HepG2 (cell line): ENCODE data around the gene CD300LF. TPM values are rescaled to one million over a fixed set of nuclear protein-coding genes. Genes with fewer than 3 reads are reported as not detected.
A peak's percentile ranks its signal among the peaks of the same experiment; 100 is the strongest.

Experiments
- CHD2 ChIP-seq: IDR thresholded peaks from 2 replicates; pipeline ENCODE4 v1.6.1; 2011; ENCODE audit warnings: low read depth, low read length, improper control_type of control experiment
- HMGXB3 ChIP-seq: sonication (generic); formaldehyde crosslinking; IDR thresholded peaks from 2 replicates; pipeline ENCODE4 v1.4.0; 2020; ENCODE audit warnings: missing genetic modification reagents, borderline replicate concordance
- MAFF ChIP-seq: IDR thresholded peaks from 2 replicates; pipeline ENCODE4 v1.6.1; 2011; ENCODE audit warnings: low read depth, low read length, improper control_type of control experiment
- PRDM4 ChIP-seq: sonication (generic); formaldehyde crosslinking; IDR thresholded peaks from 2 replicates; pipeline ENCODE4 v1.9.0; 2021; ENCODE audit warnings: missing genetic modification reagents, borderline replicate concordance
- SOX13 ChIP-seq, 3 experiments: fragments of 450-650 bp in 1 of 3; sonication (generic) in 1 of 3; formaldehyde crosslinking in 1 of 3; IDR thresholded peaks in 2 of 3; conservative IDR thresholded peaks in 1 of 3; 2 replicates each; pipeline versions ENCODE4 v1.5.0 to v1.6.1; 2016 to 2020; ENCODE audit warnings: antibody characterized with exemption in 1 of 3, mild to moderate bottlenecking in 1 of 3, missing compliant biosample characterization in 1 of 3, missing genetic modification reagents in 1 of 3, moderate library complexity in 1 of 3
- TOPORS ChIP-seq: sonication (generic); formaldehyde crosslinking; IDR thresholded peaks from 2 replicates; pipeline ENCODE4 v1.8.0; 2023; ENCODE audit warnings: mild to moderate bottlenecking, missing genetic modification reagents
- USF2 ChIP-seq, 2 experiments: sonication (generic) in 1 of 2; formaldehyde crosslinking in 1 of 2; IDR thresholded peaks; 2 replicates each; pipeline versions ENCODE4 v1.5.1 to v1.6.1; 2011 to 2020; ENCODE audit warnings: borderline replicate concordance in 1 of 2, low read depth in 1 of 2, low read length in 1 of 2, mild to moderate bottlenecking in 1 of 2, missing genetic modification reagents in 1 of 2, moderate library complexity in 1 of 2
- XBP1 ChIP-seq: sonication (generic); formaldehyde crosslinking; IDR thresholded peaks from 2 replicates; pipeline ENCODE4 v1.5.0; 2020; ENCODE audit warnings: missing genetic modification reagents
- ZNF878 ChIP-seq: sonication (generic); formaldehyde crosslinking; IDR thresholded peaks from 2 replicates; pipeline ENCODE4 v1.8.1; 2023; ENCODE audit warnings: mild to moderate bottlenecking, missing genetic modification reagents, moderate library complexity
- polyA plus RNA-seq, 8 experiments: library from polyadenylated mRNA; depleted of rRNA in 3 of 8; stranded (reverse) in 7 of 8; unstranded in 1 of 8; fragments of >200 nt; fragmentation: Illumina TruSeq in 4 of 8; extraction: Trizol in 4 of 8; gene quantifications; 2 replicates each; pipeline versions ENCODE4 v1.2.1 to v1.2.3, GENCODE V29; 2011 to 2016; ENCODE audit warnings: low read depth in 4 of 8, missing spikeins in 1 of 8, mixed read lengths in 1 of 8; ENCODE audit not compliant: insufficient read depth in 1 of 8
- total RNA-seq, 5 experiments: library from RNA; depleted of rRNA; stranded (reverse); fragments of >200 nt; fragmentation: Illumina TruSeq; extraction: Trizol; gene quantifications; 2 replicates each; pipeline ENCODE4 v1.2.3, GENCODE V29; 2016; ENCODE audit warnings: low read depth in 1 of 5
- TF ChIP-seq, protein P1 (sequence below): IDR thresholded peaks from 2 replicates; pipeline ENCODE4 v1.6.1; 2016; ENCODE audit warnings: missing biosample characterization, missing genetic modification reagents, low read depth
- TF ChIP-seq, protein P2 (sequence below): sonication (generic); formaldehyde crosslinking; IDR thresholded peaks from 2 replicates; pipeline ENCODE4 v1.4.0; 2020; ENCODE audit warnings: mild to moderate bottlenecking, missing genetic modification reagents

The CD300LF gene
- total and polyA plus RNA-seq, 2 of the 13 experiments (the other 11 are each of a cell fraction or from before 2014, with no cell fraction given): not detected

DNA sequence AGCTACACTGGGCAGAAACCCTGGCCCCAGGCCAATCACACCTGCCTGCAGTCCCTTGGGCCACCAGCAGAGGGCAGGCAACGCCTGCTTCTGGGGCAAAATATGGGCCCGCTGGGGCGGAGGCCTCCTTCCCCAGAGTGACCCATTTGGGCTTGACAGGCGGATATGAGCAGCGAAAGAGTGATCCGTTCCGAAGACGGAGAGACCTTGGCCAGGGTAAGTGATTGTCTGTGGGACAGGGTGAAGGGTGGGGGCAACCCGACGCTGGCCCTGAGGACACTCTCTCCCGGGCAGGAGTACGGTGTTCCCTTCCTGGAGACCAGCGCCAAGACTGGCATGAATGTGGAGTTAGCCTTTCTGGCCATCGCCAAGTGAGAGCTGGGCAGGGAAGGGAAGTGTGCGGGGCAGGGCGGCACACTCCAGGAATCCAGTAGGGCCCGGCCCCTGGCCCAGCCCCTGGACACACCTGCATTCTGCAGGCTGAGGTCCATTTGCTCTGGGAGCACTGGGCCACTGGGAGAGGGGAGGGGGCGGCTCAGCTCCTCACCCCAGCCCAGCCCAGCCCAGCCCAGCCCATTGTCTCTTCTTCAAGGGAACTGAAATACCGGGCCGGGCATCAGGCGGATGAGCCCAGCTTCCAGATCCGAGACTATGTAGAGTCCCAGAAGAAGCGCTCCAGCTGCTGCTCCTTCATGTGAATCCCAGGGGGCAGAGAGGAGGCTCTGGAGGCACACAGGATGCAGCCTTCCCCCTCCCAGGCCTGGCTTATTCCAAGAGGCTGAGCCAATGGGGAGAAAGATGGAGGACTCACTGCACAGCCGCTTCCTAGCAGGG is 32.2 kb upstream of the CD300LF start (continued):
- TF ChIP-seq, protein P1, sequence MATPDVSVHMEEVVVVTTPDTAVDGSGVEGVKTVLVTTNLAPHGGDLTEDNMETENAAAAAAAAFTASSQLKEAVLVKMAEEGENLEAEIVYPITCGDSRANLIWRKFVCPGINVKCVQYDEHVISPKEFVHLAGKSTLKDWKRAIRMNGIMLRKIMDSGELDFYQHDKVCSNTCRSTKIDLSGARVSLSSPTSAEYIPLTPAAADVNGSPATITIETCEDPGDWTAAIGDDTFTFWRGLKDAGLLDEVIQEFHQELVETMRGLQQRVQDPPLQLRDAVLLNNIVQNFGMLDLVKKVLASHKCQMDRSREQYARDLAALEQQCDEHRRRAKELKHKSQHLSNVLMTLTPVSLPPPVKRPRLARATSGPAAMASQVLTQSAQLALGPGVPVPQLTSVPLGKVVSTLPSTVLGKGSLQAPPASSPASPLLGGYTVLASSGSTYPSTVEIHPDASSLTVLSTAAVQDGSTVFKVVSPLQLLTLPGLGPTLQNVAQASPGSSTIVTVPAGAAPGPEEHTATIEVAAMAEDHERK (CRISPR knock-in tag): no peak
- TF ChIP-seq HMGXB3 (CRISPR knock-in tag) (peak; percentile 39; the same call in 1 of the 2 replicates), ZNF878 (CRISPR knock-in tag) (no peak), MAFF (no peak), XBP1 (CRISPR knock-in tag) (no peak), USF2 (IDR thresholded peaks at IDR 0.05; ENCODE audit: low read depth, low read length) (no peak), USF2 (CRISPR knock-in tag; IDR thresholded peaks at IDR 0.05; ENCODE audit: borderline replicate concordance) (no peak), TOPORS (CRISPR knock-in tag) (no peak), SOX13 (IDR thresholded peaks at IDR 0.05) (no peak), SOX13 (CRISPR knock-in tag; conservative IDR thresholded peaks at IDR 0.05 in 1 of 2, IDR thresholded peaks at IDR 0.05 in 1 of 2) (no peak), PRDM4 (CRISPR knock-in tag) (no peak), CHD2 (no peak)
- TF ChIP-seq, protein P2, sequence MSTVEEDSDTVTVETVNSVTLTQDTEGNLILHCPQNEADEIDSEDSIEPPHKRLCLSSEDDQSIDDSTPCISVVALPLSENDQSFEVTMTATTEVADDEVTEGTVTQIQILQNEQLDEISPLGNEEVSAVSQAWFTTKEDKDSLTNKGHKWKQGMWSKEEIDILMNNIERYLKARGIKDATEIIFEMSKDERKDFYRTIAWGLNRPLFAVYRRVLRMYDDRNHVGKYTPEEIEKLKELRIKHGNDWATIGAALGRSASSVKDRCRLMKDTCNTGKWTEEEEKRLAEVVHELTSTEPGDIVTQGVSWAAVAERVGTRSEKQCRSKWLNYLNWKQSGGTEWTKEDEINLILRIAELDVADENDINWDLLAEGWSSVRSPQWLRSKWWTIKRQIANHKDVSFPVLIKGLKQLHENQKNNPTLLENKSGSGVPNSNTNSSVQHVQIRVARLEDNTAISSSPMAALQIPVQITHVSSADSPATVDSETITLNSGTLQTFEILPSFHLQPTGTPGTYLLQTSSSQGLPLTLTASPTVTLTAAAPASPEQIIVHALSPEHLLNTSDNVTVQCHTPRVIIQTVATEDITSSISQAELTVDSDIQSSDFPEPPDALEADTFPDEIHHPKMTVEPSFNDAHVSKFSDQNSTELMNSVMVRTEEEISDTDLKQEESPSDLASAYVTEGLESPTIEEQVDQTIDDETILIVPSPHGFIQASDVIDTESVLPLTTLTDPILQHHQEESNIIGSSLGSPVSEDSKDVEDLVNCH (CRISPR knock-in tag): no peak
